ENCODE results near the gene CNNM3.

The CNNM3 gene

DNA sequence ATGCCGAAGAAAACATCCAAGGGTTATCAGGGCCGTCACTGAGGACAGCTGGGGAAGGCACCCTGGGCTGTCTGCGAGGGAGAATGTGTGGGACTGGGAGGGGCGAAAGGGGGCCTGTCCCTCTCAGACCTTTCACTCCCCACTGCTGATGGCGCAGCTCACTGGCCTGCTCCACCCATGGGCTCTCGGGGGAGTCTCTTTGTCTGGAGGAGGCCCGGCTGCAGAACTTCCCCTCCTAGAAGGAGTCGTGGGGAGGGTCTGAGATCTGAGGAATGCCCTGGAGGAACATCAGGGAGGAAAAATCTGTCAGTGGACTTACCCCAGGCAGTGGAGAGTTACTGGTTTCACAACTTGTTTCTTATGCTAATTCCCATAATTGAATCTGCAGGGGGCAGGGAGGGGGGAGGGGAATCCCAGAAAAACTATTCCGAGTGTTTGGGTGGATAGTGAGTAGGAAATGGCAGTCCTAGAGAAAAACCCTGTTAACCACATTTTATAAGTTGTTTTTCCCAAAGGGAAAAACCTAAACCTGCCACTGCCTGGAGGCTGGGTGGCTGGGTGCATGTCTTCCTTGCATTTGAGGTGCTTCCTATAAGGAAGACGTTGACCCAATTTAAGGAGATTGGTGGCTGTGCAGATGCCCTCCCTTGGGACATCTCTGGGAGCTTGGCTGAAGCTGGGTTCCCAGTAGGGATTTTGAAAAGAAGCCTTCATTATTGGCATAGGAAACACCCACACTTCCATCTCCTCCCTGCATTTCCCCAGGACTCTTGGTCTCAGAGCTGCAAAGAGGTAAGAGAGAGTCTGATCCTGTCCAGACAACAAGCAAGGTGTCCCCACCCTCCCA, 65.5 kb downstream of the CNNM3 start:
- no peak for DNase-seq

GRCh38 chr2:96882230-96882629, 66.2 kb downstream of the CNNM3 start:
- no peak for DNase-seq

DNA sequence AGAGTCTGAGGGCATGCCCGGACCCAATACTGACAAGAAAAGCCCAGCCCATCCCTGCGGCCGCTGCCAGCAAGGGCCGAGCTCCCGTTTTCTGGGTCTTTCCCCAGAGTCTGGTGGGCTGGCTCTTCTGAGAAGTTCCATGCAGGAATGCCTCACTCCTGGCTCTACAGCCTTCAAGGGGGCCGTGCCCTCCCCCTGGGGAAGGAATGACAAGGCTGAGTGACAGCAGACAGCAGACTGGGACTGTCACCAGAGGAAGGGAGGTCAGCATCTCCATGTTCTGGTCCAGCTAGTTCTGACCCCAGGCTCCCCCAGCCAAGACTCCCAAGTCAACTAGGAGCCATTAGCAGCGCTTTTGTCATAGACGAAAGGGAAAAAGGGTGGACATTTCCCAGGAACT, 66.8 kb downstream of the CNNM3 start:
- DNase-seq, result no peak

DNA sequence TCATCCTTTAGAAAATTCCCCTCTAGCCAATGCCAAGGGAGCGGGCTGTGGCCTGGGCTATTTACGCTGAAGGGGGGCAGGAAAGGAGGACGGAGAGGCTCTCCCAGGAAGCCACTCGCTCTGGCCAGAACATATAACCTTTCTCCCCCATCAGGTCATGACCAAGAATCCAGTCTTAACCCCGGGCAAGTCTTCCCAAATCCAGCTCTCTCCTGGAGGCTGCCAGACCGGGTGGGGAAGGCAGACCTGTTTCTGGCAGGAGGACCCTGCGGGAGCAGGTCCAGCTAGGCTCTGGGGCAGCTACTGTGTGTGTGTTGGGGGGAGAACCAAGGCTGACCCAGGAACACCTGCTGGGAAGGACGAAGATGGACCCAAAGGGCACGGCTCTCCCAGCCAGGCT, 67.2 kb downstream of the CNNM3 start:
- DNase-seq, result no peak

Data from DMS153 (cell line).